Sigmoid colon (tissue), 7 donors: ENCODE data around the gene MS4A4E. TPM values are rescaled to one million over a fixed set of nuclear protein-coding genes. Genes with fewer than 3 reads are reported as not detected.

Experiments used
- DNase-seq: peaks from one replicate; pipeline ENCODE4 v3.0.0-alpha.2; 2019
- H3K27ac ChIP-seq, 4 donors: fragments of 200-600 bp; sonication (generic); one replicate each; pipeline ENCODE4 v1.5.1; 2016 to 2019; ENCODE audit warnings: mild to moderate bottlenecking in 1 of 4
- H3K27me3 ChIP-seq, 3 donors: fragments of 200-600 bp; sonication (generic); one replicate each; pipeline ENCODE4 v1.5.1; 2019; ENCODE audit warnings: mild to moderate bottlenecking in 1 of 3
- H3K36me3 ChIP-seq, 4 donors: fragments of 200-600 bp; sonication (generic); one replicate each; pipeline ENCODE4 v1.5.1; 2016 to 2019
- H3K4me1 ChIP-seq, 4 donors: fragments of 200-600 bp; sonication (generic); one replicate each; pipeline ENCODE4 v1.5.1; 2017 to 2019
- H3K4me3 ChIP-seq, 4 donors: fragments of 200-600 bp; sonication (generic); one replicate each; pipeline ENCODE4 v1.5.1; 2017 to 2019; ENCODE audit warnings: mild to moderate bottlenecking in 2 of 4, moderate library complexity in 1 of 4
- H3K9me3 ChIP-seq, 4 donors: fragments of 200-600 bp in 3 of 4; sonication (generic) in 3 of 4; one replicate each; pipeline versions ENCODE4 v1.5.1 to v1.6.1; 2013 to 2019
- EP300 ChIP-seq, 4 donors: sonication (generic); formaldehyde crosslinking; IDR thresholded peaks; one replicate each; pipeline ENCODE4 v1.6.1; 2017; ENCODE audit warnings: antibody characterized with exemption in 4 of 4
- POLR2A ChIP-seq, 2 donors: fragments of 450-650 bp; IDR thresholded peaks; one replicate each; pipeline ENCODE4 v1.6.1; 2016; ENCODE audit warnings: antibody characterized with exemption in 2 of 2, mild to moderate bottlenecking in 2 of 2, moderate library complexity in 2 of 2
- POLR2AphosphoS5 ChIP-seq, 4 donors: sonication (generic); formaldehyde crosslinking; IDR thresholded peaks; one replicate each; pipeline ENCODE4 v1.6.1; 2017; ENCODE audit warnings: antibody characterized with exemption in 4 of 4
- WGBS, 2 donors: extraction: QIAGEN DNeasy Blood & Tissue Kit; methylation state at CpG; one replicate each; pipeline ENCODE4 v1.1.7; 2013; 5-methylcytosine and 5-hydroxymethylcytosine counted together
- intact Hi-C: fragments of 100-400 bp; cut with DNase I; formaldehyde crosslinking; loops from one replicate; pipeline ENCODE4 v1.15.1; 2023
- polyA plus RNA-seq, 3 donors: library from polyadenylated mRNA; stranded (reverse); fragments of 200-250 nt; gene quantifications; one replicate each; pipeline ENCODE4 v1.2.3, GENCODE V29; 2013
- total RNA-seq, 4 donors: library from RNA; depleted of rRNA; stranded (reverse); fragments of >200 nt; gene quantifications; one replicate each; pipeline ENCODE4 v1.1.0, GENCODE V29; 2016
- TF ChIP-seq, protein P1 (sequence below), 4 experiments: fragments of 450-650 bp in 3 of 4; fragments of 200-600 bp in 1 of 4; IDR thresholded peaks; one replicate each; pipeline ENCODE4 v1.5.1; 2016 to 2019; ENCODE audit warnings: antibody characterized with exemption in 4 of 4, mild to moderate bottlenecking in 3 of 4, moderate library complexity in 2 of 4
- donor health status: healthy with polysubstance abuse.
- donor health status: Bipolar disorder and iron deficiency.
- donor health status: healthy.

Gene MS4A4E
- total and polyA plus RNA-seq, 7 donors = 0.48 to 11.1 (median 7.5) TPM; not detected in 2

DNA sequence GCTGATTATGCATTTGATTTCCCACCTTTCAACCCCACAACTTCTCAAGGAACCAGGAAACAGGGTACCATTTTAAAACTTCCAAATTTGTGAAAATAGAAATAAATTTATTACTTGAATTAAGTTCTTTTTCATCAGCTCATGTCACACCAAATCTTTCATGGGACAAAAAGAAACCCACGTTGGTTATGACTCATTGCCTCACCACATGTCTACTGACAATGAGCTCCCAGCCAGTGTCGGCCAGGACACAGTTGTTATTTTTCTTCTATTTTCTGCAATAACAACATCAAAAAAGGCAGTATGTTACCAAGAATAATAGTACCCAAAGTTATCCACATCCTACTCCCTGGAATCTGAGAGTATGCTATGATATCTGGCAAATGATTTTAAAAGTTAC lies 77.4 kb downstream of the MS4A4E start:
- H3K27me3 ChIP-seq = no peaks in the 10 kb centered on the region
- TF ChIP-seq, protein P1, sequence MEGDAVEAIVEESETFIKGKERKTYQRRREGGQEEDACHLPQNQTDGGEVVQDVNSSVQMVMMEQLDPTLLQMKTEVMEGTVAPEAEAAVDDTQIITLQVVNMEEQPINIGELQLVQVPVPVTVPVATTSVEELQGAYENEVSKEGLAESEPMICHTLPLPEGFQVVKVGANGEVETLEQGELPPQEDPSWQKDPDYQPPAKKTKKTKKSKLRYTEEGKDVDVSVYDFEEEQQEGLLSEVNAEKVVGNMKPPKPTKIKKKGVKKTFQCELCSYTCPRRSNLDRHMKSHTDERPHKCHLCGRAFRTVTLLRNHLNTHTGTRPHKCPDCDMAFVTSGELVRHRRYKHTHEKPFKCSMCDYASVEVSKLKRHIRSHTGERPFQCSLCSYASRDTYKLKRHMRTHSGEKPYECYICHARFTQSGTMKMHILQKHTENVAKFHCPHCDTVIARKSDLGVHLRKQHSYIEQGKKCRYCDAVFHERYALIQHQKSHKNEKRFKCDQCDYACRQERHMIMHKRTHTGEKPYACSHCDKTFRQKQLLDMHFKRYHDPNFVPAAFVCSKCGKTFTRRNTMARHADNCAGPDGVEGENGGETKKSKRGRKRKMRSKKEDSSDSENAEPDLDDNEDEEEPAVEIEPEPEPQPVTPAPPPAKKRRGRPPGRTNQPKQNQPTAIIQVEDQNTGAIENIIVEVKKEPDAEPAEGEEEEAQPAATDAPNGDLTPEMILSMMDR (IDR thresholded peaks at IDR 0.05) = no peak
- TF ChIP-seq POLR2A (IDR thresholded peaks at IDR 0.05) = no peak
- TF ChIP-seq POLR2AphosphoS5 (IDR thresholded peaks at IDR 0.05) = no peak
- TF ChIP-seq EP300 (IDR thresholded peaks at IDR 0.05) = no peak

DNA sequence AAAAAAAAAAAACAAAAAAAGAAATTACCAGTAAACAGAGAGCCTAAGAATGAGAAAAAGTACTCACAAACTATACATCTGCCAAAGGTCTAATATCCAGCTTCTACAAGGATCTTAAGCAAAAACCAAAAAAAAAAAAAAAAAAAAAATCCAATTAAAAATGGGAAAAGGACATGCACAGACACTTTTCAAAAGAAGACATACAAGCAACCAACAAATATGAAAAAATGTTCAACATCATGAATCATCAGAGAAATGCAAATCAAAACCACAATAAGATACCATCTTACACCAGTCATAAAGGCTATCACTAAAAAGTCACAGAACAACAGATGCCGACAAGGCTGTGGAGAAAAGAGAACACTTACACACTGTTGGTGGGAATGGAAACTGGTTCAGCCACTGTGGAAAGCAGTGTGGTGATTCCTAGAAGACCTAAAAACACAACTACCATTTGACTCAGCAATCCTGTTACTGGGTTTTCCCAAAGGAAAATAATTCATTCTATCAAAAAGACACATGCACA lies 78.3 kb downstream of the MS4A4E start:
- H3K36me3 ChIP-seq = no peaks in the 10 kb centered on the region
- no peaks in the 10 kb centered on the region for H3K4me1 ChIP-seq
- DNase-seq = no peak
- no peak overlapping the region for H3K4me3 ChIP-seq
- TF ChIP-seq, protein P1 (IDR thresholded peaks at IDR 0.05) = no peak
- TF ChIP-seq EP300 (IDR thresholded peaks at IDR 0.05) (no peak), POLR2AphosphoS5 (IDR thresholded peaks at IDR 0.05) (no peak), POLR2A (IDR thresholded peaks at IDR 0.05) (no peak)
- peaks cover 0 to 6% (median 0%) of the 10 kb centered on the region in 4 donors for H3K9me3 ChIP-seq
- H3K27me3 ChIP-seq = no peaks in the 10 kb centered on the region
- intact Hi-C loops = no loop called here
- 79 to 86% methylated on average over 1 of the region's 1 CpG for WGBS, 2 donors
- H3K27ac ChIP-seq = no peak overlapping the region

More for the DNA sequence above, 77.4 kb downstream of the MS4A4E start:
- H3K4me1 ChIP-seq = no peaks in the 10 kb centered on the region
- H3K27ac ChIP-seq = no peak overlapping the region
- WGBS, 2 donors = 62 to 71% methylated on average over 2 of the region's 2 CpGs
- no peaks in the 10 kb centered on the region for H3K36me3 ChIP-seq
- DNase-seq = no peak
- H3K9me3 ChIP-seq = peaks cover 0 to 6% (median 0%) of the 10 kb centered on the region in 4 donors
- H3K4me3 ChIP-seq = no peak overlapping the region
- intact Hi-C loops = no loop called here

DNA sequence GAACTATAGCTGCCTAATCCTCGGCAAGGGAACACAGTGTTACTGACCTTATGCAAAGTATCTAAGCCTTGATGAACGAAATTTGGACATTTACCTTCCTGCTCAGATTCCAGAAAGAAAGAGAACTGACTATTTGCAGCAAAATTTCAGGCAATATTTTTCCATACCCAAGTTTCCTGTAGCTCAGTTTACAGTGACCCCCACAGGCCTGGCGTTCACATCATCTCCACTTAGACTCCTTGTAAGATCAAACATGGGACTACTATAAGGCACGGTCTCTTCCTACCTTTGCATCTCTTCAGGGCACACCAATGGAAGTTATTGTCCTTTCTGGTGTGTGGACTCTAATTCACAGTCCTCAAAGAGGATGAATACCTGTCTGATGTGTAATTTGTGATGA lies 81.2 kb downstream of the MS4A4E start:
- H3K36me3 ChIP-seq = no peaks in the 10 kb centered on the region
- intact Hi-C loops = no loop called here
- no peaks in the 10 kb centered on the region for H3K9me3 ChIP-seq
- no peaks in the 10 kb centered on the region for H3K4me1 ChIP-seq
- no peak for DNase-seq
- TF ChIP-seq EP300 (IDR thresholded peaks at IDR 0.05) = no peak
- TF ChIP-seq POLR2A (IDR thresholded peaks at IDR 0.05) = no peak
- no peak for TF ChIP-seq POLR2AphosphoS5 (IDR thresholded peaks at IDR 0.05)
- TF ChIP-seq, protein P1 (IDR thresholded peaks at IDR 0.05) = no peak
- H3K4me3 ChIP-seq = no peak overlapping the region
- no peak overlapping the region for H3K27ac ChIP-seq
- WGBS, 2 donors = 72 to 86% methylated on average over 4 of the region's 4 CpGs
- H3K27me3 ChIP-seq = no peaks in the 10 kb centered on the region

DNA sequence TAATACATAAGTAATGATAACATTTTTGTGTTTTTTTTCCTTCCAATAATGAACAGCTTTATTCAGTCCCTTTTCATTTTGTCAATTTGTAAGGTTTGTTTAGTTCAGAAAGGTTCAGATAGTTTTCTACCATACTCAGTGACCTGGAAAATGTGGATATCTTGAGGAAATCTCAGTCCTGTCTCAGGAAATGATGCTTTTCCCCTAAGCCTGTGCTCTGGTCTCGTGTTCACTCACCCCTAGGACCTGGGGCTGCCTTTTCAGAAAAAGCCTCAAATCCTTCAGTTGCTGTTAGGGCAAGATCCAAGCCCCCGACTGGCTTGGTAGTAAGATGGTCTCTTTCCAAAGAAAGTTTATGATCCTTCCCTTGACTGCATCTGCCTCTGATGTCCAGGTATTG lies 81.8 kb downstream of the MS4A4E start:
- Histone ChIP-seq H3K36me3 (no peaks in the 10 kb centered on the region), H3K4me3 (no peak overlapping the region), H3K27ac (no peak overlapping the region), H3K9me3 (no peaks in the 10 kb centered on the region), H3K4me1 (no peaks in the 10 kb centered on the region), H3K27me3 (no peaks in the 10 kb centered on the region)
- DNase-seq = no peak
- WGBS, 2 donors = 63 to 77% methylated on average over 2 of the region's 2 CpGs
- intact Hi-C loops = no loop called here
- TF ChIP-seq EP300 (IDR thresholded peaks at IDR 0.05) (no peak), POLR2AphosphoS5 (IDR thresholded peaks at IDR 0.05) (no peak), POLR2A (IDR thresholded peaks at IDR 0.05) (no peak)
- TF ChIP-seq, protein P1 (IDR thresholded peaks at IDR 0.05) = no peak

DNA sequence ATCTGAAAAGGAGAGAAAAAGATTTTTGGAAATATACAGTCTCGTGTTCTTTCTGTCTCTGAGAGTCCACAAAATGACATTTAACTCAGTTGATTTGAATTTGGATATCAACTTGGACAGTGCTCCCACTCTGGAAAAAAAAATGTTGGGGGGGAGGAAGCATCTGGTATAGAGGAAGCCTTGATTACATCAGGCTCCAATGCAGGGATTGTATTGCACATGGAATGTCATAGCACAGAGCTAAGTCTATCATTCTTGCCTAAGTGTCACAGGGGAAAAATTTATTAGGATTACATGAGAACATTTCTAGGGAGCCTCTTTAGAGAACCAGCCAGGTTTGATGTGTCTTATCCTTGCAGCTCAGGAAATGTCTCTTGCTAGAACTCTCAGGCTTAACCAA lies 83.1 kb downstream of the MS4A4E start:
- no peaks in the 10 kb centered on the region for H3K27me3 ChIP-seq
- no peaks in the 10 kb centered on the region for H3K9me3 ChIP-seq
- H3K27ac ChIP-seq = no peak overlapping the region
- WGBS, 2 donors = 69 to 78% methylated on average over 1 of the region's 1 CpG
- no peaks in the 10 kb centered on the region for H3K36me3 ChIP-seq
- no peak overlapping the region for H3K4me3 ChIP-seq
- H3K4me1 ChIP-seq = no peaks in the 10 kb centered on the region
- intact Hi-C loops = no loop called here
- DNase-seq = no peak
- TF ChIP-seq, protein P1 (IDR thresholded peaks at IDR 0.05) = no peak
- no peak for TF ChIP-seq POLR2A (IDR thresholded peaks at IDR 0.05)
- TF ChIP-seq POLR2AphosphoS5 (IDR thresholded peaks at IDR 0.05) = no peak
- no peak for TF ChIP-seq EP300 (IDR thresholded peaks at IDR 0.05)
